Gastroesophageal sphincter (tissue), 3 donors: ENCODE results near the gene TRNT1.

Experiments used
- CTCF ChIP-seq, 4 experiments: fragments of 200-600 bp in 2 of 4; fragments of 450-650 bp in 2 of 4; sonication (generic) in 1 of 4; IDR thresholded peaks; one replicate each; pipeline ENCODE4 v1.5.1; 2017 to 2019; ENCODE audit warnings: antibody characterized with exemption in 4 of 4, mild to moderate bottlenecking in 2 of 4, moderate library complexity in 2 of 4
- POLR2AphosphoS5 ChIP-seq: sonication (generic); formaldehyde crosslinking; IDR thresholded peaks from one replicate; pipeline ENCODE4 v1.6.1; 2017; ENCODE audit warnings: antibody characterized with exemption

DNA sequence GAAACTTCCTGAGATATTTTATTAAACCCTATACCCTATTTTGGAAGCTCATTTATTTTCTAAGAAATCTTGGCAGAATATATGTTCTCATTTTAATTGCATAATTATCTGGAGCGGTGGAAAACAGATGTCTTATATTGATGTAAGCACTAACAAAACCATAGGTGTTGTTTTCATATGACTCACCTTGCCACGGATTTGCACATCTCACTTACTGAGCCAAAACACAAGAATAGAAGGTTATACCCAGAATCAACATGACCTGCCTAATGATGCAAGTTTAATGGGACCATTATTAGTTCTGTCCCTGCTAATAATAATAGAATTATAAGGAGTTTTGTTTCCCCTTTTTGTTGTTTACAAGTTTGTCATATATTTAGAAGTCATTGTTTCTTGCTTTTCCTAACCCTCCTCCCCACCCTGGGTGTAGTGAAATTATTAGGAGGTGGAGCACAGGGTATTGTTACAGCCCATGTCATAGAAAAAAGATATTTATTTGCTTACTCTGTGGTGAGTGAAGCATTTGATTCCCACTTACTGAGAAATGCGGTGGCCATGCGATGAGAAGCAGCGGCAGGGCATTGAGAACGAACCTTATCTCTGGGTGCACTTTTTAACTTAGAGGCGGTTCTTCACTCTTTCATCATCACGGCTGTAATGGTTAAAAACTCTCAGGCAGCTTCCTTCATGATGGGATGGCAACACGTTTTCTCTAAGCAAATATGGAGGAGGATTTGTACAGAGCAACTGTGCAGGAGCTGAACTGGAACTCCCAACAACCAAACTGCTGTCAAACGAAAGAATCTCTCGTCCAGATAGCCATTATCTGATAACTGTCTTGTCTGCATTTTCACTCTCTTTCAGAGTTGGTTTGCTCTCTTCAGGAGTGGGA is 17.1 kb upstream of the TRNT1 start:
- no peak for TF ChIP-seq CTCF (IDR thresholded peaks at IDR 0.05)
- no peak for TF ChIP-seq POLR2AphosphoS5
